ENCODE data around the gene SYT7. TPM values are rescaled to one million over a fixed set of nuclear protein-coding genes. Genes with fewer than 3 reads are reported as not detected.

SYT7 gene
- total RNA-seq, 4 donors from 2014 or later, result 5.2 to 12.6 (median 8.8) TPM

- H3K36me3 ChIP-seq, result no peaks in the 10 kb centered on the region
- no peak overlapping the region for H3K4me3 ChIP-seq (replicated peaks in 1 of 3)
- intact Hi-C loops (cut with DNase I), result no loop called here
- TF ChIP-seq CTCF (IDR thresholded peaks at IDR 0.05), result no peak
- TF ChIP-seq POLR2A (IDR thresholded peaks at IDR 0.05), result no peak
- no peaks in the 10 kb centered on the region for H3K9me3 ChIP-seq
- WGBS, 2 donors, result 56% methylated on average over 9 of the region's 10 CpGs; no CpG with 5 or more reads in 1 of the 2 donors
- H3K27ac ChIP-seq, result no peak overlapping the region
- H3K27me3 ChIP-seq, result peaks cover 7% of the 10 kb centered on the region
- H3K4me1 ChIP-seq, result peaks cover 9 to 29% of the 10 kb centered on the region in 2 donors
- no peak for DNase-seq
Observed at GRCh38 chr11:61555978-61556377, 24.9 kb downstream of the SYT7 start.

DNA sequence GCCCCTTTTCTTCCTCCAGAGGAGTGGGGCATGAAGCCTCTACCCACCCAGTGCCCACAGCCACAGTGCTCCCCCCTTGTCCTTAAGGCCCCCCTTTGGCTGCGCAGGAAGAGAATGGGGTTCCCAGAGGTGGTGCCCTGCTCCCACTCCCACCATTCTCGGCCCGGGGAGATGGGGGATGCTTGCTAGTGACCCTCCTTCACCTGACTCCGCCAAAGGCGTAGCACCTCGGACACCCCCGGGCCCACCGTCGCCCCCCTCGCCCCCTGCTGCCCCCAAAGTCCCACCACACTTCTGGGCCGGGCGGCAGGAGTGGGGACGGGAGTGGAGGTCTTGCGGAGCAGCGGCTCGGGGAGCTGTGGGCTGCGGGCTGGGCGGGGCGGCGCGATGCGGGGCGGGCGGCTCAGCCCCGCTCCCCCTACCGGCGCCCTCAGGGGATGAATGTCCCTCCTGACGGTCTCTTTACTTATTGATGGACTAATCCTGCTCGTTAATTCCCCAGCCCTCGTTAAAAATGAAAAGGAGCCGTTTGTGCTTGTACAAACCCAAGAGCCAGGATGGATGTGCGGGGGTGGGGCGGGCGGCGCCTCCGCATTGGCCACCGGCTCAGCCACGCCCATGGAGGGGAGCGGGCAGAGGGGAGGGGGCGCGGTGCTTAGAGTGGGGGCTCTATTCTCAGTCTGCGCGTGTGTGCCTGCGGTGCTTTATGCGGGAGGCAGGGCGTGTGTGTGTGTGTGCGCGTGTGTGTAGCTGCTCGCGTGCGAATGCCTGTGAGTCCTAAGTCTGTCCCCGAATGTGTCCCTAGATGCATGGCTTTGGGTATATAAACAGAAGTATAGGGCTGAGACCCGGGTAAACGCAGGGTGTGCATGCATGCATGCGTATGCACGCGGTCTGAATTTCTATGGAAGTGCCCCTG is 25.6 kb downstream of the SYT7 start:
- Histone ChIP-seq H3K4me3 (replicated peaks in 1 of 3) (no peak overlapping the region), H3K4me1 (peaks cover 9 to 36% of the 10 kb centered on the region in 2 donors), H3K27me3 (peaks cover 7% of the 10 kb centered on the region), H3K36me3 (no peaks in the 10 kb centered on the region), H3K27ac (no peak overlapping the region), H3K9me3 (no peaks in the 10 kb centered on the region)
- intact Hi-C loops (cut with DNase I), result no loop called here
- TF ChIP-seq CTCF (IDR thresholded peaks at IDR 0.05) (peak in 1 of 6 experiments; percentile 10), POLR2A (IDR thresholded peaks at IDR 0.05) (no peak)
- no peak for DNase-seq
- WGBS, 2 donors, result 5 to 6% methylated on average over 18 to 33 of the region's 57 CpGs

- no peak for DNase-seq
- H3K4me3 ChIP-seq (replicated peaks in 1 of 3), result no peak overlapping the region
- no peaks in the 10 kb centered on the region for H3K36me3 ChIP-seq
- no peaks in the 10 kb centered on the region for H3K9me3 ChIP-seq
- WGBS, 2 donors, result 29 to 45% methylated on average over 8 to 12 of the region's 13 CpGs
- TF ChIP-seq CTCF (IDR thresholded peaks at IDR 0.05) (no peak), POLR2A (IDR thresholded peaks at IDR 0.05) (no peak)
- H3K27me3 ChIP-seq, result peaks cover 7% of the 10 kb centered on the region
- intact Hi-C loops (cut with DNase I), result no loop called here
- H3K27ac ChIP-seq, result no peak overlapping the region
- peaks cover 9 to 45% of the 10 kb centered on the region in 2 donors for H3K4me1 ChIP-seq
Observed at GRCh38 chr11:61554172-61554988, 26.5 kb downstream of the SYT7 start.

GRCh38 chr11:61553373-61554171 is 27.3 kb downstream of the SYT7 start:
- DNase-seq, result no peak
- peaks cover 9 to 47% of the 10 kb centered on the region in 2 donors for H3K4me1 ChIP-seq
- no peak overlapping the region for H3K27ac ChIP-seq
- no peak overlapping the region for H3K4me3 ChIP-seq (replicated peaks in 1 of 3)
- H3K36me3 ChIP-seq, result no peaks in the 10 kb centered on the region
- 56 to 61% methylated on average over 13 to 15 of the region's 15 CpGs for WGBS, 2 donors
- H3K27me3 ChIP-seq, result peaks cover 7% of the 10 kb centered on the region
- TF ChIP-seq POLR2A (IDR thresholded peaks at IDR 0.05) (no peak), CTCF (IDR thresholded peaks at IDR 0.05) (no peak)
- intact Hi-C loops (cut with DNase I), result no loop called here
- no peaks in the 10 kb centered on the region for H3K9me3 ChIP-seq

All from thyroid gland (tissue), 4 donors.